Renal cortical epithelial cell (primary cell): ENCODE measurements around the gene C11orf42. TPM values are rescaled to one million over a fixed set of nuclear protein-coding genes. Genes with fewer than 3 reads are reported as not detected.

Experiments
- DNase-seq: peaks from one replicate; pipeline ENCODE4 v3.0.0-alpha.2; 2011; ENCODE audit warnings: low read depth
- total RNA-seq: library from RNA; depleted of rRNA; stranded (reverse); fragments of >200 nt; gene quantifications from 2 replicates; pipeline ENCODE4 v1.2.3, GENCODE V29; 2014

Gene C11orf42
- total RNA-seq, 1 donor from 2014 or later: not detected

GRCh38 chr11:6253197-6253596, 47.8 kb downstream of the C11orf42 start:
- no peak for DNase-seq

- no peak for DNase-seq
Measured at GRCh38 chr11:6258141-6258540, 52.8 kb downstream of the C11orf42 start.

GRCh38 chr11:6258571-6259081, 53.3 kb downstream of the C11orf42 start:
- no peak for DNase-seq

GRCh38 chr11:6260207-6260726, 54.9 kb downstream of the C11orf42 start:
- no peak for DNase-seq

Other genes starting within 250 kb of the C11orf42 start
- gene OR56A5, start 237.1 kb upstream of the C11orf42 start, total RNA-seq: not detected in 2 replicates
- not detected in 2 replicates for gene OR52L1, start 218.6 kb upstream of the C11orf42 start, total RNA-seq
- gene OR56A4, start 198.6 kb upstream of the C11orf42 start, total RNA-seq: not detected in 2 replicates
- gene OR56A1, start 174.8 kb upstream of the C11orf42 start, total RNA-seq: not detected in 2 replicates
- gene OR56B4, start 97.9 kb upstream of the C11orf42 start, total RNA-seq: not detected in 2 replicates
- gene OR52B2, start 35.2 kb upstream of the C11orf42 start, total RNA-seq: not detected in 2 replicates
- gene OR52W1, start 6.3 kb upstream of the C11orf42 start, total RNA-seq: not detected in 2 replicates
- gene FHIP1B, start 29.1 kb downstream of the C11orf42 start, total RNA-seq: 7.6 and 20.3 TPM in 2 replicates
- 0.25 and 0.35 TPM in 2 replicates for gene CNGA4, start 33.5 kb downstream of the C11orf42 start, total RNA-seq
- gene CCKBR, start 54.3 kb downstream of the C11orf42 start, total RNA-seq: not detected in 2 replicates
- 50.3 and 118 TPM in 2 replicates for gene CAVIN3, start 114.9 kb downstream of the C11orf42 start, total RNA-seq
- 8.0 and 38.8 TPM in 2 replicates for gene SMPD1, start 184.9 kb downstream of the C11orf42 start, total RNA-seq
- gene APBB1, start 213.5 kb downstream of the C11orf42 start, total RNA-seq: 16.7 and 50.4 TPM in 2 replicates
- gene HPX, start 235.4 kb downstream of the C11orf42 start, total RNA-seq: 0.20 TPM in 1 of 2 replicates, not detected in the other